Small intestine (tissue), 7 donors: ENCODE measurements around the gene ZNF600. TPM values are rescaled to one million over a fixed set of nuclear protein-coding genes. Genes with fewer than 3 reads are reported as not detected.
"Not testable (repeated sequence)": the region's sequence is repeated elsewhere in the genome, so short reads cannot be mapped to it uniquely, and the experiment has no call there.

Experiments used
- DNase-seq, 2 donors: peaks; one replicate each; pipeline versions ENCODE4 v3.0.0 to v3.0.0-alpha.2; 2013
- FAIRE-seq: peaks from 2 replicates; lab custom pipeline; 2012; peaks lifted over from hg19 to GRCh38; lab: Jason Lieb, UNC
- H3K27ac ChIP-seq, 3 donors: one replicate each; pipeline ENCODE4 v1.5.1; 2013; ENCODE audit warnings: low read length in 2 of 3, mild to moderate bottlenecking in 2 of 3, control low read depth in 1 of 3, inconsistent platforms in 1 of 3, low read depth in 1 of 3, moderate library complexity in 1 of 3
- H3K27me3 ChIP-seq, 3 donors: one replicate each; pipeline ENCODE4 v1.6.1; 2013; ENCODE audit warnings: low read length in 3 of 3, inconsistent platforms in 1 of 3; ENCODE audit not compliant: control insufficient read depth in 3 of 3, insufficient read depth in 3 of 3
- H3K36me3 ChIP-seq, 3 donors: one replicate each; pipeline ENCODE4 v1.6.1; 2013; ENCODE audit warnings: low read length in 3 of 3, inconsistent platforms in 1 of 3, low read depth in 1 of 3, mild to moderate bottlenecking in 1 of 3, moderate library complexity in 1 of 3; ENCODE audit not compliant: control insufficient read depth in 3 of 3, insufficient read depth in 2 of 3
- H3K4me1 ChIP-seq, 3 donors: one replicate each; pipeline ENCODE4 v1.6.1; 2013; ENCODE audit warnings: low read length in 2 of 3, inconsistent platforms in 1 of 3, low read depth in 1 of 3, mild to moderate bottlenecking in 1 of 3, moderate library complexity in 1 of 3; ENCODE audit not compliant: control insufficient read depth in 3 of 3, insufficient read depth in 2 of 3
- H3K4me3 ChIP-seq, 3 donors: one replicate each; pipeline ENCODE4 v1.5.1; 2013; ENCODE audit warnings: low read length in 3 of 3, control low read depth in 1 of 3, inconsistent platforms in 1 of 3, low read depth in 1 of 3, mild to moderate bottlenecking in 1 of 3, moderate library complexity in 1 of 3
- H3K9me3 ChIP-seq, 2 donors: one replicate each; pipeline ENCODE4 v1.6.1; 2013; ENCODE audit warnings: low read depth in 1 of 2, low read length in 1 of 2; ENCODE audit not compliant: control insufficient read depth in 2 of 2, insufficient read depth in 1 of 2
- WGBS, 3 donors: extraction: QIAGEN DNeasy Blood & Tissue Kit; methylation state at CpG; one replicate each; pipeline ENCODE4 v1.1.7; 2013; 5-methylcytosine and 5-hydroxymethylcytosine counted together
- polyA plus RNA-seq, 4 donors: library from polyadenylated mRNA; stranded (reverse) in 3 of 4; unstranded in 1 of 4; fragments of 200-250 nt in 3 of 4; fragments of 120-200 nt in 1 of 4; gene quantifications; one replicate each; pipeline versions ENCODE4 v1.2.1 to v1.2.3, GENCODE V29; 2013
- donor health status: healthy with polysubstance abuse.
- donor health status: control.
- donor health status: control.
- donor health status: Bipolar disorder and iron deficiency.
- donor health status: healthy.

ZNF600 gene
- polyA plus RNA-seq, 4 donors, result 4.9 to 19.8 (median 17.8) TPM

GRCh38 chr19:52820472-52821203 is 34.0 kb upstream of the ZNF600 start:
- FAIRE-seq, H3K27me3 ChIP-seq, H3K4me1 ChIP-seq: not testable (repeated sequence)
- peak; percentile 23 to 60 for DNase-seq
- peaks cover 0 to 18% of the 10 kb centered on the region in 2 donors for H3K9me3 ChIP-seq
- peaks cover 1 to 21% (median 7%) of the 10 kb centered on the region in 3 donors for H3K36me3 ChIP-seq
- WGBS, 3 donors, result 4 to 12% (median 8%) methylated on average over 12 to 19 of the region's 19 CpGs
- peak overlapping the region; percentile 49 to 61 (median 59) for H3K4me3 ChIP-seq
- peak overlapping the region in 1 of 3 donors; percentile 52 for H3K27ac ChIP-seq

GRCh38 chr19:52809801-52810200 is 23.2 kb upstream of the ZNF600 start:
- Histone ChIP-seq H3K9me3 (peaks cover 9 to 59% of the 10 kb centered on the region in 2 donors), H3K4me1 (no peaks in the 10 kb centered on the region), H3K4me3 (no peak overlapping the region), H3K27me3 (no peaks in the 10 kb centered on the region), H3K36me3 (peaks cover 8 to 49% (median 36%) of the 10 kb centered on the region in 3 donors), H3K27ac (no peak overlapping the region)
- WGBS, 3 donors, result 94 to 97% (median 95%) methylated on average over 25 to 32 of the region's 32 CpGs
- DNase-seq (no peak), FAIRE-seq (no peak)

- not testable (repeated sequence) for FAIRE-seq, H3K4me1 ChIP-seq, H3K27ac ChIP-seq, H3K4me3 ChIP-seq, DNase-seq, H3K27me3 ChIP-seq
- 97 to 98% (median 98%) methylated on average over 9 of the region's 9 CpGs for WGBS, 3 donors
- peaks cover 3 to 66% of the 10 kb centered on the region in 2 donors for H3K9me3 ChIP-seq
- H3K36me3 ChIP-seq, result peaks cover 13 to 26% (median 22%) of the 10 kb centered on the region in 3 donors
Observed at GRCh38 chr19:52799950-52800640, 13.5 kb upstream of the ZNF600 start.

- Histone ChIP-seq H3K27me3 (no peaks in the 10 kb centered on the region), H3K36me3 (no peaks in the 10 kb centered on the region), H3K9me3 (peaks cover 3 to 12% of the 10 kb centered on the region in 2 donors), H3K4me1 (no peaks in the 10 kb centered on the region), H3K4me3 (no peak overlapping the region), H3K27ac (no peak overlapping the region)
- WGBS, 3 donors, result 89 to 92% (median 91%) methylated on average over 6 of the region's 6 CpGs
- DNase-seq, result no peak
- no peak for FAIRE-seq
Observed at GRCh38 chr19:52789440-52789839, 2.8 kb upstream of the ZNF600 start.

- Histone ChIP-seq H3K9me3 (peaks cover 0 to 20% of the 10 kb centered on the region in 2 donors), H3K27ac (peak overlapping the region; percentile 72 to 94 (median 72)), H3K4me3 (peak overlapping the region; percentile 74 to 83 (median 75)), H3K4me1 (no peaks in the 10 kb centered on the region), H3K27me3 (no peaks in the 10 kb centered on the region), H3K36me3 (peaks cover 0 to 18% (median 4%) of the 10 kb centered on the region in 3 donors)
- no peak for FAIRE-seq
- DNase-seq, result no peak
- WGBS, 3 donors, result 2 to 6% (median 5%) methylated on average over 23 of the region's 23 CpGs
Observed at GRCh38 chr19:52786078-52786463, 520 bp downstream of the ZNF600 start.

GRCh38 chr19:52785506-52785905 is 1.1 kb downstream of the ZNF600 start:
- Histone ChIP-seq H3K27ac (peak overlapping the region in 1 of 3 donors; percentile 94), H3K4me3 (peak overlapping the region in 2 of 3 donors; percentile 74 to 83), H3K27me3 (no peaks in the 10 kb centered on the region), H3K36me3 (peaks cover 0 to 20% (median 7%) of the 10 kb centered on the region in 3 donors), H3K4me1 (no peaks in the 10 kb centered on the region), H3K9me3 (peaks cover 0 to 21% of the 10 kb centered on the region in 2 donors)
- WGBS, 3 donors, result 83 to 87% (median 85%) methylated on average over 3 of the region's 3 CpGs
- no peak for FAIRE-seq
- no peak for DNase-seq

GRCh38 chr19:52782864-52783263 is 3.7 kb downstream of the ZNF600 start:
- 81 to 93% (median 92%) methylated on average over 2 of the region's 2 CpGs for WGBS, 3 donors
- Histone ChIP-seq H3K36me3 (peaks cover 0 to 29% (median 12%) of the 10 kb centered on the region in 3 donors), H3K9me3 (peaks cover 0 to 21% of the 10 kb centered on the region in 2 donors)
- H3K4me1 ChIP-seq, H3K27me3 ChIP-seq, FAIRE-seq, H3K4me3 ChIP-seq, DNase-seq, H3K27ac ChIP-seq: not testable (repeated sequence)

- H3K9me3 ChIP-seq, result peaks cover 1 to 34% of the 10 kb centered on the region in 2 donors
- H3K27me3 ChIP-seq, result no peaks in the 10 kb centered on the region
- no peak for FAIRE-seq
- no peak overlapping the region for H3K27ac ChIP-seq
- peaks cover 4 to 47% (median 21%) of the 10 kb centered on the region in 3 donors for H3K36me3 ChIP-seq
- WGBS, 3 donors, result 54 to 83% (median 67%) methylated on average over 3 of the region's 3 CpGs
- no peak for DNase-seq
- H3K4me3 ChIP-seq, result no peak overlapping the region
- H3K4me1 ChIP-seq, result no peaks in the 10 kb centered on the region
Observed at GRCh38 chr19:52778811-52779210, 7.8 kb downstream of the ZNF600 start.
